ENCODE results near the gene RAB36. TPM values are rescaled to one million over a fixed set of nuclear protein-coding genes. Genes with fewer than 3 reads are reported as not detected.

RAB36 gene
- total RNA-seq, 1 experiment from 2014 or later = 1.4 TPM

GRCh38 chr22:23103199-23103954 lies 41.9 kb upstream of the RAB36 start:
- Mint-ChIP-seq H3K4me3 (no peak overlapping the region), H3K36me3 (ENCODE audit: insufficient read depth in 1 of 3, low read depth in 3 of 3) (no peaks in the 10 kb centered on the region), H3K27me3 (ENCODE audit: low read depth) (peaks cover 22% of the 10 kb centered on the region), H3K4me1 (no peaks in the 10 kb centered on the region), H3K9me3 (no peaks in the 10 kb centered on the region), H3K27ac (peak overlapping the region in 2 of 3 experiments; percentile 58 to 62; a peak in 1 of 7 replicates)
- Histone ChIP-seq H3K27ac (ENCODE audit: insufficient read length, low read depth, low read length) (no peak overlapping the region), H3K9ac (ENCODE audit: extremely low read depth, insufficient read length, low read length) (no peak overlapping the region), H4K8ac (replicated peaks; ENCODE audit: insufficient read length, low read depth, low read length) (no peak overlapping the region), H2AFZ (ENCODE audit: low read length) (no peak overlapping the region), H2BK12ac (ENCODE audit: insufficient read length, low read depth, low read length) (no peak overlapping the region), H3K9me3 (ENCODE audit: control insufficient read depth, low read depth, low read length) (no peaks in the 10 kb centered on the region), H4K5ac (ENCODE audit: insufficient read length, low read depth, low read length) (no peak overlapping the region), H3K27me3 (ENCODE audit: insufficient read depth, low read length) (no peaks in the 10 kb centered on the region; the same call in 1 of the 2 replicates), H2BK20ac (ENCODE audit: low read depth, low read length, poor library complexity, severe bottlenecking) (no peak overlapping the region), H3K4ac (ENCODE audit: low read depth, low read length) (no peak overlapping the region), H3K18ac (ENCODE audit: insufficient read length, low read depth, low read length) (no peak overlapping the region), H3K79me2 (ENCODE audit: insufficient read depth, low read length) (no peaks in the 10 kb centered on the region), H2BK120ac (ENCODE audit: low read depth, low read length, poor library complexity, severe bottlenecking) (no peak overlapping the region), H3K4me1 (ENCODE audit: insufficient read depth, low read length) (no peaks in the 10 kb centered on the region), H4K91ac (ENCODE audit: insufficient read length, low read depth, low read length) (no peak overlapping the region), H3K23ac (ENCODE audit: insufficient read length, low read depth, low read length) (no peak overlapping the region), H2AK5ac (ENCODE audit: insufficient read length, low read length) (no peak overlapping the region), H3K14ac (ENCODE audit: insufficient read depth, low read length) (no peak overlapping the region), H3K23me2 (ENCODE audit: insufficient read length, low read depth, low read length, poor library complexity, severe bottlenecking) (no peaks in the 10 kb centered on the region), H2BK15ac (ENCODE audit: low read depth, low read length) (no peak overlapping the region), H3K79me1 (ENCODE audit: insufficient read depth, low read depth, low read length, poor library complexity, severe bottlenecking) (no peaks in the 10 kb centered on the region), H3T11ph (ENCODE audit: low read length) (no peak overlapping the region), H3K56ac (ENCODE audit: insufficient read length, low read depth, low read length) (no peak overlapping the region), H4K20me1 (ENCODE audit: control insufficient read depth, insufficient read depth, insufficient read length) (no peaks in the 10 kb centered on the region), H3K4me2 (ENCODE audit: insufficient read depth, insufficient read length, low read length) (no peak overlapping the region), H2BK5ac (ENCODE audit: insufficient read length, low read length) (no peak overlapping the region)
- no peak for TF ChIP-seq CTCF (conservative IDR thresholded peaks at IDR 0.05)
- DNase-seq = no peak
- WGBS (ENCODE audit: extremely low coverage, insufficient read length, low lambda C conversion rate) = no CpG with 5 or more reads among the region's 13 CpGs
